HG03442 (cell line): ENCODE data around the gene TJP3.
"Not testable (repeated sequence)": the region's sequence is repeated elsewhere in the genome, so short reads cannot be mapped to it uniquely, and the experiment has no call there.

Experiments
- ATAC-seq: cut with Tn5 transposase; IDR thresholded peaks from one replicate; pipeline ENCODE4 v1.9.1; 2021; ENCODE audit warnings: mild to moderate bottlenecking, moderate library complexity; ENCODE audit not compliant: unreplicated experiment

Gene TJP3, protein sequence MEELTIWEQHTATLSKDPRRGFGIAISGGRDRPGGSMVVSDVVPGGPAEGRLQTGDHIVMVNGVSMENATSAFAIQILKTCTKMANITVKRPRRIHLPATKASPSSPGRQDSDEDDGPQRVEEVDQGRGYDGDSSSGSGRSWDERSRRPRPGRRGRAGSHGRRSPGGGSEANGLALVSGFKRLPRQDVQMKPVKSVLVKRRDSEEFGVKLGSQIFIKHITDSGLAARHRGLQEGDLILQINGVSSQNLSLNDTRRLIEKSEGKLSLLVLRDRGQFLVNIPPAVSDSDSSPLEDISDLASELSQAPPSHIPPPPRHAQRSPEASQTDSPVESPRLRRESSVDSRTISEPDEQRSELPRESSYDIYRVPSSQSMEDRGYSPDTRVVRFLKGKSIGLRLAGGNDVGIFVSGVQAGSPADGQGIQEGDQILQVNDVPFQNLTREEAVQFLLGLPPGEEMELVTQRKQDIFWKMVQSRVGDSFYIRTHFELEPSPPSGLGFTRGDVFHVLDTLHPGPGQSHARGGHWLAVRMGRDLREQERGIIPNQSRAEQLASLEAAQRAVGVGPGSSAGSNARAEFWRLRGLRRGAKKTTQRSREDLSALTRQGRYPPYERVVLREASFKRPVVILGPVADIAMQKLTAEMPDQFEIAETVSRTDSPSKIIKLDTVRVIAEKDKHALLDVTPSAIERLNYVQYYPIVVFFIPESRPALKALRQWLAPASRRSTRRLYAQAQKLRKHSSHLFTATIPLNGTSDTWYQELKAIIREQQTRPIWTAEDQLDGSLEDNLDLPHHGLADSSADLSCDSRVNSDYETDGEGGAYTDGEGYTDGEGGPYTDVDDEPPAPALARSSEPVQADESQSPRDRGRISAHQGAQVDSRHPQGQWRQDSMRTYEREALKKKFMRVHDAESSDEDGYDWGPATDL

DNA sequence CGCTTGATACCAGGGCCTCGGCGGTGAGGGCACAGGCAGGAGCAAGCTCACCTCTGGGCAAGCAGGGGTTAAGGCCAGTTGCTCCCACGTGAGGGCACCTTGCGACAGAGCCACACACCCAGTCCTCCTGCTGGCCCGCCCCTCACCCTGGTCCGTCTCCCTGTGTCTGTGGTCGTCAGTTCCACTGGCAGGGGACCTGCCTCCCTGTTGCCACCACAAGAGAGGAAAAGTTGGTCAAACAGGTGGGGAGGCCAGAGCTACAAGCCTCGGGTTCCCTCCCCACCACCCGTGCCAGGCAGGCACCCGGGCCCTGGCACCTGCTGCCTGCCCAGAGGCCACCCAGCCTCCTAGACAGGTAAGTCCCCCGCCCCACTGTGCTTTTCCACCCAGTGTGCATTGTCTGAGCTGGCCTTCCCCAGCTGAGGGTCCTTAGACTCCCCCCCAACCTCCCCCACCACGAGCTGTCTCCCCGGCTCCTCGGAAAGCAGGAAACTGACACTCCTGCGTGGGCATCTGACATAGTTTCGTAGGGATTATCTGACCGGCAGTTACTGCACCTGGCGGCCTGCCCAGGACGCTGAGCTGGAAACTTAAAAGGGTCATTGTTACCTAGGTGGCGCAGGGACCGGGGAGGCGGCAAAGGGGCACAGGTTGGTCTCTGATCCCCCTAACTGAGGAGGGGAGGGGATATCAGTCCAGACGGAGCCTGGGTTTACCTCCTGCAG lies at the start of gene TJP3:
Gene TJP3 (plus strand): TSS at position 178 of the 725 bp plus-strand sequence. CDS start 20,049 bp downstream, outside the sequence.
- no peak for ATAC-seq

DNA sequence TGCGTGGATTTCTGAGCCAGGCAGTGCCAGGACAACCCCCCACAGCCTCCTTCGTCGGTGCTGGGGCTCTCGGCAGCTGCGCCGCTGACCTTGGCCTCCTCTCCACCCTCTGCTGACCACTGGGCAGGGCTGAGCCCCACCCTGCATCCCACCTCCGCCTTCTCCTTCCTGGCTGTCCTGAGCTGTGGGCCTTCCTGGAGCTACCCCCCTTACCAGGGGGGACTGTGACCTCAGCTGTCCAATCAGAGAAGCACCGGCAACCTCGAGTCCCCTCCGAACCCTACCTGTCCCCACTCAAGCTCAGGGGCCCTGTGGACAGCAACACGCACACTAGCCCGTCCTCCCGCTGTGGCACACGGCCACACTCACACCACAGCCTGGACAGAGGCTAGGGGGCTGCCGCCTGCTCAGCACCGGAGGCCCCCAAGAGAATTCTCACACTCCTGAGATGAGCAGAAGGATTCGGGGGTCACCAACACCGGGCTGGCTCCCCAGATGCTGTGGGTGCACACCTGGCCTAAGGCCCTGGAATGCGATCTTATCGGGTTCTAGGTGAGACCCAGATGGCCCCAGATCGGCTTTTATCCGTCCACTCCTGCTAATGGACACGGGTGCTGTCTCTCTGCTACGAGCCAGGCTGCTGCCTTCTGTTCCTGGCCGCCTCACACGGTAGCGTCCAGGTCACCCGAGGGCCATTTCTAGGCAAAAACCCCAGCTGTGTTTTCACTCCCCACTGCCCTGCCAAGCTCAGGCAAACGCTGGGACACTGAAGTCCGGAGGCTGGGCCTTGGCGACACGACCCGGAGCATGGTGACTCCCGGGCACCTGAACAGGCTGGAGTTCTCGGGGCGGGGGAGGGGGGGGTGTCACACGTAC lies 49.1 kb upstream of the TJP3 start:
- ATAC-seq = no peak

DNA sequence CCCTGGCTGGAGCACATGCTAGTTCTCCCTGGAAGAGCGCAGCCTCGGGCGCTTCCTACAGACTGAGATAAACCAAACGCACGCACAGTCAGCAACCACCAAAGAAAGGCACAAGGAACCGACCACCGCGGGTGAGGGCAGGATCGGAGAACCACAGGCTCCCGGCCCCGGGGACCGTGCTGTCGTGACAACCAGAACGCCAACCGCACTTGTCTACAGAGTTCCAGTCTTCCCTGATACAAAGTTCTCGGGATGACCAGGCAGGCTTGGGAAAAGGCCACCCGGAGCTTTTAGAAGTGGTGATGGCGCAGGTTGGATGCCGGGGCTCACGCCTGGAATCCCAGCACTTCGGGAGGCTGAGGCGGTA lies 48.5 kb upstream of the TJP3 start:
- ATAC-seq = no peak

DNA sequence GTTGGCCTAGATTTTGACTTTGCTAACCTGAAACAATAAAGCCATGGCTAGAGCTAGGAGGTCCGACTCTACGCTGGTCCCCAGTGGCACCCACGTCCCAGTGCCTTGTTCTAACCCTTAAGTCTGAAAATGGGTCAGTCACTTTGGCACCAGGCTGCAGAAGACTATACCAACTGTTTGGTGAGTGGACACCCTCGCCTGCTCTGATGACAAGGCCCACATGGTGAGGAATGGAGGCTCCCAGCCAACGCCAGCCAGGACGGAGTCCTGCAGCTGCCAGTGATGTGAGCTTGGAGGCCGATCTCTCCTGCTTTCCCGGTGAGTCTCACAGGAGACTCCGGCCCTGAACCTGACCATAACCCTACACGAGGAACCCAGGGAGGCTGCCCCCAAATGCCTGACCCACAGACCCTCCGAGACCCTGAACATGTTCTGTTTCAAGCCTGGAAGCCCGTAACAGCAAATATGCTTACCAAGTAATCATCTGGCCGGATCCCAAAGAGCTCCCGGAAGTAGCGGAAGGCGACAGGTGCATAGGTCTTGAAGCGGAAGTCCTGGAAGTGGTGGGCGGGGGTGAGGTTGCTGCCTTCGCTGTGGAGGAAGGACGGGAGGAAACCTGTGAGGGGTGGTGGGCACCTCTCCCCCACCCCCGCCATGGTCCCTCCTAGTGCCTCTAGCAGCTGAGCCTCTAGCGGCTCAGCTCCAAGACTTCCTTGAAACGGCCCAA lies 47.5 kb upstream of the TJP3 start:
- ATAC-seq = no peak

DNA sequence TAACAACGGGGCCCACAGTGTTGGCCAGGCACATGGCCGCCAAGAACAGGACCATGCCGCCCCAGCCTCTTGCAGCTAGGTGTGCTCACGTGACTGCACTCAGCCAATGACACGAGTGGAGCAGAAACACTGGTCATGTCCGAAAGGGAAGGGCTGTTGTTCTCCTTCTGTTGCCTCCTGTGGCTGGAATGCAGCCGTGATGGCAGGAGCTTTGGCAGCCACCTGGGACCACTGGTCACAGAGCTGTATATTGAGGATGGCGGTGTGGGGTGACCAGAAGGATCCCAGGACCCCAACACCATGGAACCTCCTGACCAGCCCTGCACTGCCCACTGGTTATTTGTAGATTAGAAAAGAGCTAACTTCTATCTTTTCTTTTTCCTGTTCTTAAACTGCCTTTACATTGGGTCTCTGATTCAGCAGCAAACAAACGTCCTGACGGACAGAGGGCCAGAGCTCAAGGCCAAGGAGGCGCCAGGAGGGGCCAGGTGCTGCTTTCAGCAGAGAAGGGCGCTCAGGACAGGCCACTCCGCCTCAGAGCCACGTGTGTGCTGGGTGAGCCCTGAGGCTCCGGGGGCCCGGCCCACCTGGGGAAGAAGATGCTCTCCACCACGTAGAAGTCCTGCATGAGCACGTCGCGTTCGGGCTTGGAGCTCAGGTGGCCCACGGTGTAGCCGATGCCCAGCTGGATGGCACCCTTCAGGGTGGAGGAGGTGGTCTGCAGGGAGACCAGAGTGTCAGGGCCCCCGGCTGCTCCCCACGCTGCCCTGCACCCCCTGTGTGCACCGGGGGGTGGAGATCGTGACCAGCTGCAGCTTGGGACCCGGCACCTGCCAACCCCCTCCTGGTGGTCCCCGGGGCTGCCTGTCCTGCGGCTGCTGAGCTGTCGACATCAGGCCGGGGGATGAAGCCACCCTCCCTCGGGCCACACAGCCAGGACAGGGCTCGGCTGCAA lies 46.6 kb upstream of the TJP3 start:
- ATAC-seq = no peak

DNA sequence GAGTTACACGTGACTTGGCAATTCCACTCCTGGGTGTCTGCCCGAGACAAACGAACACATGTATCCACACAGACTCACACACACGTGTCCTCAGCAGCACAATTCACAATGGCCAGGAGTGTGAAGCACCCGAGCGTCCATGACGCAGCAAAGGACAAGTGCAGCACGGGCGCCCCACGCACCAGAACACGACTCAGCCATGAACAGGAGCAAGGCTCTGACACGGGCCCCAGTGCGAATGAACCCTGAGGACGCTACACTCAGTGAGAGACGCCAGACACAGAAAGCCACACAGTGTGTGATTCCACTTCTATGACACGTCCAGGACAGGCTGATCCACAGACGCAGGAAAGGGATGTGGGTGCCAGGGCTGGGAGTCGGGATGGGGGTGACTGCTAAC lies 44.3 kb upstream of the TJP3 start:
- ATAC-seq = no peak

DNA sequence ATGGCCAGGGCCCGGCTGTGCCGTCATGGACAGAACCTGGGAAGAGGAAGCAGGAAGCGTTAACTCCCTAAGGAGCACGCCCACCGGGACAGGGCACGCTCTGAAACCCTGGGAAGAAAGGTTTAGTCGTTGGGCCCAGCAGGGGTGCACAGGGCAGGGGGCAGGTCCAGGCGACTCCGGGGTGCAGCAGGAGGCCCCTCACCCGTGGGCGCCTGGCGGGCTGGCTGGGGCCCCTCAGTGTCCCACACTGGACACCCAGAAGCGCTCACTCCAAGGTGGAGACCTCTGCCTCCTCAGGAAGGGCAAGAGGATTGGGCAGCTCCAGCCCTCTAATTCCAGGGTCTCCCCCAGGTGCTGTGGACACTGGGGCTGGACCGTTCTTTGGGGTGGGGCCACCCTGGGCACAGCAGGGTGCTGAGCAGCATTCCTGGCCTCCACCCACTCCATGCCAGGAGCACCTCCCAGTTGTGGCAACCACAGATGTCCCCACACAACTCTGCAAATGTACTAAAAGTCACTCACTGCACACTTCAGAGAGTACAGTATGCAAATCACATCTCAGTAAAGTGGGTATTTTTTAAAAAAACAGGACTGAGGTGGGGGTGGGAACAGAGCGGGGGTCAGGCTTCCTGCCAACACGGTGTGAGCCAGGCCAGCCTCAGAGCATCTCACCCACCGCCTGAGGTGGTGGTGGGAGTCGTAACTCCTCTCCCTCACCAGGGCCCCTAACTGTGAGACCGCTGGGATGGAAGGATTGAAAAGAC lies 43.1 kb upstream of the TJP3 start:
- no peak for ATAC-seq

DNA sequence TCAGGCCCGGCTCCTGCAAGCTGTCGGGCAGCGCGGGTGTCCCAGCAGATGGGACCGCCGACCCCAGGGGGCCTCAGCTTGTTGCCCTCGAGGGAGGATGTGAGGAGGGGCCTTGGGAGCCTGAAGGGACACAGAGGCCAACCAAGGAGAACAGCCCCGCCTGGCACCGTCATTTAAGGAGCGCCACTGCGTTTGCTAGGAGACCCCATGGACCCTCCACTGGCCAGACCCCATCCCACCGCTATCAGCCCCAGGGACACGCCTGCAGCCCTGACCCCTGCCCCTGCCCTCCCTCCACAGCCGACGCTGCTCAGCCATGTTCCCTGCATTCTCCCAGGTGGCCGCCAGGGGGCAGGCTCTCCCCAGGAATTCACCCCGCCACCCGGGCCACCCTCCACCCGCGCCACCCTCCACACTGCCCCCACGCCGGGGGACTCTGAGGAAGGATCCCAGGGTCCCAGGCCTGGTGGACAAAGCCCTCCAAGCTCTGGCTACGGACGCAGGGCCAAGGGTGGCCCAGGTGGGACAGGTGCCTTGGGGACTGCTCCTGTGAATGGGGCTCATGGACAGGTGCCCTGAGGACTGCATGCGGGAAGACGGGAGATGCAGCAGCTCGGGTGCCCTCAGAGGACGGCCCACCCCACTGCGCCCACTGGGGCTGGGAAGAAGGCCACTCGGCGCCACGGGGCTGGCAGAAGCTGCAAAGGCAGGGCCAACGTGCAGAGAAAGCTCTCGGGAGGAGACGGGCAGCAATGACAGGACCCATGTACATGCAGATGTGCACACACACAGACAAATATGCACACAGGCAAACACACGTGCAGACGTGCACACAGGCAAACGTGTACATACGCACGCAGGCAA lies 42.3 kb upstream of the TJP3 start:
- ATAC-seq = no peak

DNA sequence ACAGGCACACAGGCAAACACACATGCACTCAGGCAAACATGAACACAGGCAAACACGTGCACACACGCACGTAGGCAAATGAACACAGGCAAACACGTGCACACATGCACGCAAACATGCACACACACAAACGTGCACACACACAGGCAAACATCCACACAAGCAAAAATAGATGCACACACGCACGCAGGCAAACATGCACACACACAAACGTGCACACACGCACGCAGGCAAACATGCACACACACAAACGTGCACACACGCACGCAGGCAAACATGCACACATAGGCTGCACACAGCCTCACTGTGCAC lies 41.7 kb upstream of the TJP3 start:
- not testable (repeated sequence) for ATAC-seq

DNA sequence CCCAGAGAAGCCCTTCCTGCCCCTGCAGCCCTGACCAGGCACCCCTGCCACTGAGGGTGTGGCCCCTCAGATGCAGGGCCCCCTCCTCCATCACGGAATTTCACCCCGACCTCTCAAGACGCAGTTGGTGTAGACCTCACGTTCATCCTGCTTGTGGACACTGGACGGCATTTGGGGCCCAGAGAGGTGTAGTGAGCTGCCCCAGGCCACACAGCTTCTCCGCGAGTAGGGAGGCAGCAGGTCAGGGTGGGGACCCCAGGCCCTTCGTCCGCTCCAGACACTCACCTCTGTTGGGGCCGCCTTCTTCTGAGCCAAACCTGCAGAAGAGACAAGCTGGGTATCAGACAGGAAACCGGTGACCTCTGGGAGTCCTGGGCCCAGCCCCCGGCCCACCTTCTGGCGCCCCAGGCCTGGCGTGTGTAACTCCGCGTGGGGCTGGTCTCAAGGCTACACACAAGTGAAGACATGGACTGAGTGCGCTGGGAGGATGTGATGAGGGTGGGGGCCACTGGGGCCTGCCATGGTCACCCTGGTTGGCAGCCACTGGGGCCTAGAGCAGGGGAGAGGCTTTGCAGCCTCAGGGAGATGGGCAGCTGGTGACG lies 41.0 kb upstream of the TJP3 start:
- ATAC-seq = no peak

DNA sequence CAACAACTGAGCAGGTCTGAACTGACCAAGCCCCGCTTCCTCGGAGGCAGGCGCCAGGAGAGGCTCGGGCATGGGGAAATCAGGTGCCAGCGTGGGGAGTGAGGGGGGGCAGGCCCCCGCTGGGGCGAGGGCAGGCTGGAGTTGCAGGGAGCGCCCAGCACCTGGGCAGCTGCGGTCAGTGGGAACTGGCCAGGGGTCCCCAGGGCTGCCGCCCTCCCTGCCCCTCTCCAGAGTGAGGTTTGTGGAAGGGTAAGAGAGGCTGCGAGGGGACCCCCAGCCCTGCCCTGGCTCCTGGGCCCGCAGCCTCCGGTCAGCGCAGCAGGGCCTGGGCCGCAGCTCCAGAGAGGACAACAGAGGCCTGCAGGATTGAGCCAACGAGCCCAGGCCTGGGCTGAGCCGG lies 40.4 kb upstream of the TJP3 start:
- no peak for ATAC-seq

DNA sequence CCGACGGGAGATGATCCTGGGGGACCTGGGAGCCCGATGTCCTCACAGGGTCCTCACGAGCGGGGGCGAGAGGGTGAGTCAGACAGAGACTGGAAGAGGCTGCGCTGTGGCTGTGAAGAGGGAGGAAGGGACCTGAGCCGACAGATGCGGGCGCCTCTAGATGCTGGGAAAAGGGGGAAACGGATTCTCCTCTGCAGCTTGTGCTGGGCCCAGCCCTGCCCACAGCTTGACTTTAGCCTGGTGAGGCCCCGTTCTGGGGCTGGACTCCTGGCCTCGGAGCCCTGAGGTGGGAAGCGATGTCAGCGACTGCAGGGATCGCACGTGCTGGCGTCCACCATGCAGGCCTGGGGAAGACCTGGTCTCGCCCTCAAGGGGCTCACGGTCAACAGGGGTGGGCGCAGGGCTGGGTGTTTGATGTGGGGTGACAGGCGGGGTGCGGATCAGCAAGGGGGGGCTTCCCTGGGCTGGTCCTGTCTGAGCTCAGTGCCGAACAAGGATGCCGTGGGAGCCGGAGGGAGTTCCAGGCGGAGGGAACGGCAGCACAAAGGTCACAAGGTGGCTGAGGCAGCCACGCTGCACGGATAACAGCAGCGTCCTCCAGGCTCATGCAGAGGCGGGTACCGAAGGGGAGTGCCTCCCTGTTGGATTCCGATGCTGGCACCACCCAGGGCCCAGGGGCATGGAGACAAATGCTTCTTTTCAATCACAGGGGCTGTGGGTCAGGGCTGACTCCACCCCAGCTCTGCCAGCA lies 39.7 kb upstream of the TJP3 start:
- ATAC-seq = no peak

DNA sequence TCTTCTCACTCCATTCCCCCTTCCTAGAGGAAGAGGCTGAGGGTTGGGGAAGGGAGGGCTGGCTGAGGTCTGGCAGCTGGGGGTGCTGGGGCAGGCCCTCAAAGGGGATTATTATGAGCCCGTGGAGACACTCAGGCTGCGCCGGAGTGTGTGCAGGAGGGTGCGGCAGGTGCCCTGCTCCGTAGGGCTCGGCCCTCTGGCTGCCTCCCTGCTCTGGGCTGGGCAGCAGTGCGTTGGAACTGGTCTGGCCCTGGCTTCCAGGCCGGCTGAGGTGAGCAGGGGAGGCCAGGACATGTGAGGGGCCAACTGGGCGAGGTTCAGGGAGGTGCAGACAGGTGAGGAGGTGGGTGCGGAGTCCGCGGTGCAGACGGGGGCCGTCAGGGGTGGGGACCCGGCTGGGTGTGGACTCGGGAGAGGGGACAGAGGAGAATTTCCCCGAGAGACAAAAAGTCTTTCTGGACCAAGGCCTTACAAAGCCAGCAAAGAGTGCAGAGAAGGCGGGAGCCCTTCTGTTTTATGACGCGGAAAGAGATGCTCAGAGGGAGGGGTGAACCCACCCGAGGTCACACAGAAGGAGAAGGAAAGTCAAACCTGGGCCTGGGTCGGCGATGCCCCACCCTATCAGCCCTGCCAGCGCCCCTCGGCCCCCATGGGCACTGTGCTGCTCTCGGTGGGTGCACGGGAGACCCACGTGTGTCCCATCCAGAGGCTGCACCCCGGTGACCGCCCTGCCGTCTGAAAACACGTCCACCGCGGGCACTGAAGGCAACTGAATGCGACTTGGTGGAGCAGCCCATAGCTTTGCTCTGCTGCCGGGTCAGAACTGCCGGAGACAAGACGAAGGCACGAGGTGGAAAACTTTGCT lies 38.9 kb upstream of the TJP3 start:
- no peak for ATAC-seq

DNA sequence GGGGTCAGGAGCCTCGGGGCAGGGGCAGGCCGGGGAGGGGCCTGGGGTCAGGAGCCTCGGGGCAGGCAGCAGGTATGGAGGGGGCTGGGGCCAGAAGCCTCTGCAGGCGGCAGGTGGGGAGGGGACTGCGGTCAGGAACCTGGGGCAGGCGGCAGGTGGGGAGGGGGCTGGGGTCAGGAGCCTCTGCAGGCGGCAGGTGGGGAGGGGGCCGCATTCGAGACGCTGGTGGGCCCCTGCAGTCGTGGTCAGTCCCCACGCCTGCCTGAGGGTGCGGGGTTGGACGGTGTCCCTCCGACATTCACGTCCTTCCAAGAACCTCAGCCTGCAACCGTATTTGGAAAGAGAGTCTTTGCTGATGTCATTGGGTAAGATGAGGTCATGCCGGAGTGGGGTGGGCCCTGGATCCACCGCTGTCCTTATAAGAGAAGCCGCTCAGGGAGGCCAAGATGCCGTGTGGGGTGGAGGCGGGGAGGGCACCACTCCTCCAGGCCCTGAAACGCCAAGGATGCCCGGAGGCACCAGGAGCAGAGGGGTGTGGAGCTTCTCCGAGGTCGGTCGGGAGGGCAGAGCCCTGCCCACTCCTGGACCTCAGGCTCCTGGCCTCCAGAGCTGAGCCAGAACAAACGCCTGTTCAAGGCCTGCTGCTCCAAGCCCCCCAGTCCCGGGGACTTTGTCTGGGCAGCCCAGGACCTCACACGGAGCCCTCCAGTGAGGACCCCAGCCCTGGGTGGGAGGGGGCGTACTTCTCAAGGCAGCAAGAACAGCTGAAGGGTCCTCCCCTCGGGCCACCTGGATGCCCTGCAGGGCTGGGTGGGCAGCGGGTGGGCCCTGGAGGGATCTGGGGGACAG lies 38.0 kb upstream of the TJP3 start:
- ATAC-seq = no peak
